Endothelial cell of umbilical vein (primary cell): Measurements from ENCODE around the gene B4GALT5. TPM values are rescaled to one million over a fixed set of nuclear protein-coding genes. Genes with fewer than 3 reads are reported as not detected.
A peak's percentile ranks its signal among the peaks of the same experiment; 100 is the strongest.

ENCODE experiments used
- BruUV-seq: library from RNA; stranded (reverse); fragments of 400-500 nt; replicated peaks from 2 replicates; lab custom pipeline; 2021; lab: Mats Ljungman, UMichigan
- CTCF ChIA-PET: fragments of 300-600, 350-600 bp; sonication (Branson Sonifier 250); formaldehyde crosslinking; loops from one replicate; lab custom pipeline; 2021; ENCODE audit warnings: antibody characterized with exemption, inconsistent platforms; lab: Charles Lee
- POLR2A ChIA-PET: fragments of 300-600, 350-600 bp; sonication (Branson Sonifier 250); formaldehyde crosslinking; loops from one replicate; lab custom pipeline; 2021; ENCODE audit warnings: antibody characterized with exemption, inconsistent platforms; lab: Charles Lee
- DNase-seq: peaks from one replicate; pipeline ENCODE4 v3.0.0-alpha.2; 2011; ENCODE audit warnings: low read depth, low spot score
- FAIRE-seq: peaks from 2 replicates; lab custom pipeline; 2011; peaks lifted over from hg19 to GRCh38; lab: Jason Lieb, UNC
- H2AFZ ChIP-seq: 2 replicates; pipeline ENCODE4 v1.6.0; 2012; ENCODE audit warnings: low read depth, low read length, control low read depth, inconsistent platforms
- H3K27ac ChIP-seq: 2 replicates; pipeline ENCODE4 v1.5.1; 2011; ENCODE audit warnings: low read depth, mild to moderate bottlenecking, control low read depth, low read length, moderate library complexity; ENCODE audit not compliant: insufficient read depth
- H3K27me3 ChIP-seq, 2 experiments: 2 replicates each; pipeline versions ENCODE4 v1.6.0 to v1.6.1; 2011; ENCODE audit warnings: low read length in 2 of 2, mixed read lengths in 1 of 2; ENCODE audit not compliant: control insufficient read depth in 2 of 2, insufficient read depth in 2 of 2
- H3K36me3 ChIP-seq, 2 experiments: 2 replicates in 1 of 2; 3 replicates in 1 of 2; pipeline ENCODE4 v1.5.1; 2011; ENCODE audit warnings: low read length in 2 of 2, mild to moderate bottlenecking in 1 of 2, moderate library complexity in 1 of 2; ENCODE audit not compliant: control insufficient read depth in 2 of 2, insufficient read depth in 2 of 2; ENCODE audit errors: extremely low read depth in 1 of 2
- H3K4me1 ChIP-seq: 3 replicates; pipeline ENCODE4 v1.5.1; 2011; ENCODE audit warnings: mild to moderate bottlenecking, low read length; ENCODE audit not compliant: control insufficient read depth, insufficient read depth; ENCODE audit errors: extremely low read depth
- H3K4me2 ChIP-seq: 2 replicates; pipeline ENCODE4 v1.6.1; 2011; ENCODE audit warnings: low read length, control low read depth, mixed read lengths; ENCODE audit not compliant: insufficient read depth
- H3K4me3 ChIP-seq, 3 experiments: fragments of 200-600 bp in 1 of 3; sonication (generic), shearing (Covaris generic) in 1 of 3; replicated peaks in 1 of 3; 2 replicates each; pipeline ENCODE4 v1.5.1; 2011 to 2016; ENCODE audit warnings: control low read depth in 3 of 3, low read length in 3 of 3, mild to moderate bottlenecking in 2 of 3, inconsistent platforms in 1 of 3, low read depth in 1 of 3, moderate library complexity in 1 of 3; ENCODE audit not compliant: insufficient read depth in 1 of 3
- H3K79me2 ChIP-seq: 2 replicates; pipeline ENCODE4 v1.6.0; 2012; ENCODE audit warnings: low read length, inconsistent platforms; ENCODE audit not compliant: control insufficient read depth, insufficient read depth
- H3K9ac ChIP-seq: replicated peaks from 2 replicates; pipeline ENCODE3; 2011; ENCODE audit warnings: low read length, control low read depth; ENCODE audit not compliant: insufficient read depth; ENCODE audit errors: extremely low read depth
- H3K9me1 ChIP-seq: replicated peaks from 3 replicates; pipeline ENCODE4 v1.6.0; 2011; ENCODE audit warnings: mild to moderate bottlenecking, low read length; ENCODE audit not compliant: control insufficient read depth, insufficient read depth; ENCODE audit errors: extremely low read depth
- H3K9me3 ChIP-seq: replicated peaks from 2 replicates; pipeline ENCODE4 v1.5.1; 2012; ENCODE audit warnings: low read length, inconsistent platforms; ENCODE audit not compliant: control insufficient read depth, insufficient read depth
- H4K20me1 ChIP-seq: replicated peaks from 2 replicates; pipeline ENCODE3; 2011; ENCODE audit warnings: mild to moderate bottlenecking, low read length; ENCODE audit not compliant: control insufficient read depth, insufficient read depth; ENCODE audit errors: extremely low read depth
- CTCF ChIP-seq, 2 donors: IDR thresholded peaks; 1 replicate in 1 of 2; 2 replicates in 1 of 2; pipeline ENCODE4 v1.5.1; 2011; ENCODE audit warnings: low read length in 2 of 2, mild to moderate bottlenecking in 2 of 2, moderate library complexity in 2 of 2, control low read depth in 1 of 2, inconsistent platforms in 1 of 2, low read depth in 1 of 2; ENCODE audit not compliant: insufficient read depth in 1 of 2; ENCODE audit errors: extremely low read depth in 1 of 2
- EZH2 ChIP-seq: IDR thresholded peaks from 2 replicates; pipeline ENCODE4 v1.6.1; 2012; ENCODE audit warnings: borderline replicate concordance, low read depth, mild to moderate bottlenecking, moderate library complexity, low read length, inconsistent platforms; ENCODE audit not compliant: severe bottlenecking
- FOS ChIP-seq: IDR thresholded peaks from 2 replicates; pipeline ENCODE4 v1.6.1; 2011; ENCODE audit warnings: mild to moderate bottlenecking, low read length, moderate library complexity, borderline replicate concordance; ENCODE audit not compliant: insufficient read depth
- GATA2 ChIP-seq: IDR thresholded peaks from 2 replicates; pipeline ENCODE4 v1.7.0; 2011; ENCODE audit warnings: low read depth, mild to moderate bottlenecking, moderate library complexity, mixed read lengths, low read length; ENCODE audit not compliant: insufficient read length, insufficient read depth
- JUN ChIP-seq: IDR thresholded peaks from 2 replicates; pipeline ENCODE4 v1.6.1; 2011; ENCODE audit warnings: borderline replicate concordance, low read depth; ENCODE audit not compliant: insufficient read length, insufficient read depth
- MAX ChIP-seq: IDR thresholded peaks from 2 replicates; pipeline ENCODE4 v1.6.1; 2011; ENCODE audit not compliant: insufficient read depth, insufficient read length
- MYC ChIP-seq: IDR thresholded peaks from one replicate; pipeline ENCODE4 v1.6.1; 2011; ENCODE audit warnings: mild to moderate bottlenecking, low read depth, low read length
- POLR2A ChIP-seq: IDR thresholded peaks from 2 replicates; pipeline ENCODE4 v1.6.1; 2012; ENCODE audit warnings: low read depth, mild to moderate bottlenecking, control low read depth, low read length
- POLR2AphosphoS5 ChIP-seq: IDR thresholded peaks from 2 replicates; pipeline ENCODE4 v1.6.1; 2012; ENCODE audit warnings: low read depth, mild to moderate bottlenecking, control low read depth, low read length, moderate library complexity; ENCODE audit not compliant: insufficient read depth
- dilution Hi-C: fragments of 300-500 bp; cut with MboI; formaldehyde crosslinking; loops from one replicate; pipeline ENCODE4 v1.15.0; 2019; ENCODE audit warnings: low sequenced_read_pairs; ENCODE audit not compliant: extremely low pct_ligation_motif_present
- intact Hi-C: fragments of 100-400 bp; cut with micrococcal nuclease; formaldehyde crosslinking; loops from one replicate; pipeline ENCODE4 v1.10.0; 2022
- polyA plus RNA-seq, 4 experiments: library from polyadenylated mRNA; depleted of rRNA in 3 of 4; stranded (reverse) in 3 of 4; unstranded in 1 of 4; fragments of >200 nt; gene quantifications; 2 replicates each; pipeline versions ENCODE4 v1.2.1 to v1.2.3, GENCODE V29; 2011 to 2012; ENCODE audit warnings: missing spikeins in 1 of 4
- total RNA-seq: library from RNA; stranded (reverse); gene quantifications from 2 replicates; pipeline ENCODE4 v1.2.3, GENCODE V29; 2021

The B4GALT5 gene
- total and polyA plus RNA-seq, 2 donors (not counting 3 experiments of a cell fraction or from before 2014, with no cell fraction given), result 54.4 to 70.1 TPM

- dilution Hi-C loops (no loop called here), intact Hi-C loops (loop anchor here (2.0 kb wide), 1 partner anchor 45 kb away; no protein-coding TSS in a partner anchor)
- H3K9me1 ChIP-seq, result no peaks in the 10 kb centered on the region
- CTCF ChIA-PET, result interaction anchor here (0.7 to 24.6 kb wide), 3 partner anchors 10 to 57 kb away, joined by 3 to 962 read pairs (median 4); no protein-coding TSS in a partner anchor
- no peaks in the 10 kb centered on the region for H3K79me2 ChIP-seq
- no peaks in the 10 kb centered on the region for H3K27me3 ChIP-seq
- no peak for DNase-seq
- peaks cover 19% of the 10 kb centered on the region for H3K4me1 ChIP-seq
- no peak overlapping the region for H3K27ac ChIP-seq
- no peaks in the 10 kb centered on the region for H3K9me3 ChIP-seq
- FAIRE-seq, result peak; percentile 54
- TF ChIP-seq GATA2, result no peak
- no peak for TF ChIP-seq EZH2
- no peak for TF ChIP-seq MYC
- no peak for TF ChIP-seq JUN
- TF ChIP-seq POLR2AphosphoS5, result no peak
- no peak overlapping the region for H3K4me2 ChIP-seq
- no peak overlapping the region for H3K4me3 ChIP-seq
- no peaks in the 10 kb centered on the region for H4K20me1 ChIP-seq
- no peak overlapping the region for H3K9ac ChIP-seq
- BruUV-seq, result no TSS peak
- POLR2A ChIA-PET, result no interaction called here
- no peak overlapping the region for H2AFZ ChIP-seq
- no peaks in the 10 kb centered on the region for H3K36me3 ChIP-seq
Measured at GRCh38 chr20:49597825-49598395, 115.8 kb downstream of the B4GALT5 start.

GRCh38 chr20:49595811-49596561 is 117.7 kb downstream of the B4GALT5 start:
- BruUV-seq, result no TSS peak
- POLR2A ChIA-PET, result no interaction called here
- no peak overlapping the region for H3K9ac ChIP-seq
- H3K27ac ChIP-seq, result no peak overlapping the region
- H4K20me1 ChIP-seq, result no peaks in the 10 kb centered on the region
- intact Hi-C loops, result loop anchor here (2.0 kb wide), 1 partner anchor 43 kb away; no protein-coding TSS in a partner anchor
- TF ChIP-seq POLR2A (no peak), GATA2 (no peak), MAX (no peak), MYC (no peak), FOS (no peak), JUN (no peak), EZH2 (no peak), CTCF (IDR thresholded peaks at IDR 0.05; ENCODE audit: extremely low read depth in 1 of 2, insufficient read depth in 1 of 2, low read depth in 1 of 2, low read length in 2 of 2) (no peak), POLR2AphosphoS5 (no peak)
- H3K27me3 ChIP-seq, result no peaks in the 10 kb centered on the region
- peaks cover 19% of the 10 kb centered on the region for H3K4me1 ChIP-seq
- no peaks in the 10 kb centered on the region for H3K79me2 ChIP-seq
- H3K4me3 ChIP-seq, result no peak overlapping the region
- FAIRE-seq (peak; percentile 68), DNase-seq (peak; percentile 44)
- H3K9me1 ChIP-seq, result no peaks in the 10 kb centered on the region
- no peaks in the 10 kb centered on the region for H3K9me3 ChIP-seq
- CTCF ChIA-PET, result interaction anchor here (1.1 to 24.6 kb wide), 6 partner anchors 10 to 62 kb away, joined by 3 to 962 read pairs (median 5); no protein-coding TSS in a partner anchor
- no peak overlapping the region for H3K4me2 ChIP-seq
- peak overlapping the region; percentile 20 for H2AFZ ChIP-seq
- H3K36me3 ChIP-seq, result no peaks in the 10 kb centered on the region
- dilution Hi-C loops, result no loop called here
